SK-N-SH treated with all-trans-retinoic acid at 6 μM for 48 hours (cell line): ENCODE results near the gene RABGGTA.
"Not testable (repeated sequence)": the region's sequence is repeated elsewhere in the genome, so short reads cannot be mapped to it uniquely, and the experiment has no call there.

Source experiments
- ATAC-seq: fragments of 200-7000 bp; cut with Tn5 transposase; 3 replicates; pipeline ENCODE4 v1.9.1; 2020; ENCODE audit warnings: mild to moderate bottlenecking, moderate library complexity
- GLIS3 ChIP-seq: fragments of 250-450 bp; sonication (Bioruptor Pico); IDR thresholded peaks from 2 replicates; pipeline ENCODE4 v1.5.0; 2020; ENCODE audit warnings: mild to moderate bottlenecking, moderate library complexity
- PPARA ChIP-seq: fragments of 250-450 bp; sonication (Bioruptor Pico); IDR thresholded peaks from 2 replicates; pipeline ENCODE4 v1.5.0; 2020; ENCODE audit warnings: mild to moderate bottlenecking, borderline replicate concordance
- ZFP3 ChIP-seq: fragments of 250-450 bp; sonication (Bioruptor Pico); IDR thresholded peaks from 2 replicates; pipeline ENCODE4 v1.5.0; 2020; ENCODE audit warnings: mild to moderate bottlenecking, moderate library complexity
- ZFP30 ChIP-seq: fragments of 450-650 bp; formaldehyde crosslinking; IDR thresholded peaks from 2 replicates; pipeline ENCODE4 v1.5.0; 2022; ENCODE audit warnings: mild to moderate bottlenecking, moderate library complexity
- ZNF565 ChIP-seq: fragments of 450-650 bp; formaldehyde crosslinking; conservative IDR thresholded peaks from 2 replicates; pipeline ENCODE4 v1.5.0; 2020; ENCODE audit warnings: low read depth, mild to moderate bottlenecking, moderate library complexity
- TF ChIP-seq, protein P1 (sequence below): fragments of 250-450 bp; sonication (Bioruptor Pico); IDR thresholded peaks from 2 replicates; pipeline ENCODE4 v1.5.0; 2020; ENCODE audit warnings: mild to moderate bottlenecking, moderate library complexity

The RABGGTA gene

DNA sequence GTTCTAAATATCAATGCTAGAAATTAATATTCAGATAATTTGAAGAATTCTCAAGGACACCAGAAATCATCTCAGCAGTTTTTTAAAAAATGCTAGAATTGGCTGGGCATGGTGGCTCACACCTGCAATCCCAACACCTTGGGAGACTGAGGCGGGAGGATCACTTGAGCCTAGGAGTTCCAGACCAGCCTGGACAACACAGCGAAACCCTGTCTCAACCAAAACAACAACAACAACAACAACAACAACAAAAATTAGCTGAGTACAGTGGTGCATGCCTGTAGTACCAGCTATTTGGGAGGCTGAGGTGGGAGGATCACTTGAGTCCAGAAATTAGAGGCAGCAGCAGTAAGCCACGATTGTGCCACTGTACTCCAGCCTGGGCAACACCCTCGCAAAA lies 52.3 kb downstream of the RABGGTA start:
- no peak for ATAC-seq
- TF ChIP-seq ZFP3 (CRISPR knock-in tag) (no peak), PPARA (CRISPR knock-in tag) (no peak), ZNF565 (no peak), GLIS3 (CRISPR knock-in tag) (no peak)

DNA sequence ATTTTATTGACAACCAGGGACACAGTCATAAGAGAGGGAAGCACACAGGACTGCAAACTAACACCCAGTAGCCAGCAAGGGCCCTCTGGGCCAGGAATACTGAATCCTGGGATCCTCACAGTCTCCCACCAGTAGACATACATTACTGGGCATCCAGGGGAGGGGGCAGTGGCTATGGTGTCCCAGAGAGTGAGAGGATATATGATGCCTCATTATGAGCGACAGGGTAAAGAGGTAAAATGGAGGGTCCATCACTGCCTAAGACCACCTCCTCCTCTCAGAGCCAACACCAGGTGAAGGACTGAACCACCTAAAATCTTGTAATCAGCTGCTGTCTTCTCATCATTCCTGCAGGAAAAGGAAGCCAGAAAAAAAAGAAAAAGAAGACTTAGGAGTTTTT lies 54.5 kb downstream of the RABGGTA start:
- not testable (repeated sequence) for ATAC-seq

DNA sequence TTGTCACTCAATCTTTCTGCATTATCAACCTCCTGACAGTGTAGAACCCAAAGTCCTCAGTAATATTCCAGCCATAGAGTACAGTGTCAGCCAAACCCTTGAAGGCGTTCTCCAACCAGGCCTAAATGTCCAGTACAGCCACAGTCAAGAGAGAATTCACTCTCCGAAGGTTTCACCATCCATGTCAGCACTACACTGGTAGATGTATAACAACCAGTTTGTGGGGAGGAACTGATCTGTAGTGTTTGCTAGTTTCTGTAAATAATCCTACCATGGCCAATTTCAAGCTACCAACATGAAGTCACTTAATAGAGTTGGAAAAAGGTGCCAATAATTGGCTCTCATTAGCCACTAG lies 55.1 kb downstream of the RABGGTA start:
- no peak for TF ChIP-seq ZFP30 (CRISPR knock-in tag)
- TF ChIP-seq, protein P1, sequence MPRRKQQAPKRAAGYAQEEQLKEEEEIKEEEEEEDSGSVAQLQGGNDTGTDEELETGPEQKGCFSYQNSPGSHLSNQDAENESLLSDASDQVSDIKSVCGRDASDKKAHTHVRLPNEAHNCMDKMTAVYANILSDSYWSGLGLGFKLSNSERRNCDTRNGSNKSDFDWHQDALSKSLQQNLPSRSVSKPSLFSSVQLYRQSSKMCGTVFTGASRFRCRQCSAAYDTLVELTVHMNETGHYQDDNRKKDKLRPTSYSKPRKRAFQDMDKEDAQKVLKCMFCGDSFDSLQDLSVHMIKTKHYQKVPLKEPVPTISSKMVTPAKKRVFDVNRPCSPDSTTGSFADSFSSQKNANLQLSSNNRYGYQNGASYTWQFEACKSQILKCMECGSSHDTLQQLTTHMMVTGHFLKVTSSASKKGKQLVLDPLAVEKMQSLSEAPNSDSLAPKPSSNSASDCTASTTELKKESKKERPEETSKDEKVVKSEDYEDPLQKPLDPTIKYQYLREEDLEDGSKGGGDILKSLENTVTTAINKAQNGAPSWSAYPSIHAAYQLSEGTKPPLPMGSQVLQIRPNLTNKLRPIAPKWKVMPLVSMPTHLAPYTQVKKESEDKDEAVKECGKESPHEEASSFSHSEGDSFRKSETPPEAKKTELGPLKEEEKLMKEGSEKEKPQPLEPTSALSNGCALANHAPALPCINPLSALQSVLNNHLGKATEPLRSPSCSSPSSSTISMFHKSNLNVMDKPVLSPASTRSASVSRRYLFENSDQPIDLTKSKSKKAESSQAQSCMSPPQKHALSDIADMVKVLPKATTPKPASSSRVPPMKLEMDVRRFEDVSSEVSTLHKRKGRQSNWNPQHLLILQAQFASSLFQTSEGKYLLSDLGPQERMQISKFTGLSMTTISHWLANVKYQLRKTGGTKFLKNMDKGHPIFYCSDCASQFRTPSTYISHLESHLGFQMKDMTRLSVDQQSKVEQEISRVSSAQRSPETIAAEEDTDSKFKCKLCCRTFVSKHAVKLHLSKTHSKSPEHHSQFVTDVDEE (CRISPR knock-in tag), result no peak
- no peak for ATAC-seq
